Activated naive CD8-positive, alpha-beta T cell treated with anti-CD3 and anti-CD28 coated beads, Interleukin-2, amount 10 ng/mL, durations not matched to agents 7 days and 5 days (primary cell): Measurements from ENCODE around the gene HACD4. TPM values are rescaled to one million over a fixed set of nuclear protein-coding genes. Genes with fewer than 3 reads are reported as not detected.
"Not testable (repeated sequence)": the region's sequence is repeated elsewhere in the genome, so short reads cannot be mapped to it uniquely, and the experiment has no call there.

Experiments
- ATAC-seq: fragments of 150-1000 bp; cut with Tn5 transposase; one replicate; pipeline ENCODE4 v1.10.0; 2021; ENCODE audit warnings: low read depth, moderate library complexity
- POLR2A ChIA-PET: fragments of 350-600 bp; sonication (Branson Sonifier 250); formaldehyde crosslinking; loops from one replicate; lab custom pipeline; 2021; ENCODE audit warnings: antibody characterized with exemption; lab: Charles Lee
- DNase-seq: peaks from one replicate; pipeline ENCODE4 v3.0.0; 2021
- H3K27ac Mint-ChIP-seq: one replicate; pipeline ENCODE4 v1.8.0; 2022; ENCODE audit warnings: mild to moderate bottlenecking, mixed read lengths
- H3K27me3 Mint-ChIP-seq: one replicate; pipeline ENCODE4 v1.8.0; 2022; ENCODE audit warnings: mild to moderate bottlenecking, moderate library complexity, mixed read lengths
- H3K36me3 Mint-ChIP-seq: one replicate; pipeline ENCODE4 v1.8.0; 2021; ENCODE audit warnings: mild to moderate bottlenecking, mixed read lengths
- H3K4me1 Mint-ChIP-seq: one replicate; pipeline ENCODE4 v1.8.0; 2021; ENCODE audit warnings: mixed read lengths
- H3K4me3 Mint-ChIP-seq: one replicate; pipeline ENCODE4 v1.8.0; 2022; ENCODE audit warnings: mild to moderate bottlenecking, moderate library complexity, mixed read lengths
- H3K9me3 Mint-ChIP-seq: one replicate; pipeline ENCODE4 v1.8.0; 2021; ENCODE audit warnings: mixed read lengths
- total RNA-seq, 2 experiments: library from RNA; stranded (reverse); gene quantifications; one replicate each; pipeline ENCODE4 v1.2.3, GENCODE V29; 2021

The HACD4 gene
- total RNA-seq, 2 experiments from 2014 or later: 16.6 to 17.5 TPM

DNA sequence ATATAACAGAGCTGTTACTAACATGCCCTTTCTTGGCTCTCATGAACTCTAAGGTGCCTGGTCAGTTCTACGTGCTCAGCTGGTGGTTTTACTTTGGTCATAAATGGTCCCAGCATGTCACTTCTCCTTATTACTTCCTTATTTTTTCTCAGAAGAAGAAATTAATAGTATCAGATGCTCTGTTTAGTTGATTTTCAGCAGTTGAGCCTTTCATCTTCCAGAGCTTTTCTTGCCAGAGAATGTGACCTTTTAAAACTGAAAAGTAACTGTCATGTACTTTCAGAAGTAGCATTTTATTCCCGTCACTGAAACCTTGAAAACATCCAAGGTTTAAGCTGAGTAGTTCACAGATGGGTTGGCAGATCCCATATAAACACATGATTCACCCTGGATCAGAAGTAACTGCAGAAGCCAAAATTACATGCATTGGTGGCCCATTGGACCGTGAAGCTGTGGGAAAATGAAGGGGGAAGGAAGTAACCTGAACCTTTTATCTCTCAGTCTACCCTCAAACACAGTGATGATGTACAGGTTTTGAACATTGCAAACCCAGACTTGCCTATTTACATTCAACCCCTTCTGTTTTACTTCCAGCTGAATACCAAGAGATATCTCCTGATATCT lies 50.5 kb downstream of the HACD4 start:
- no peak overlapping the region for H3K4me3 Mint-ChIP-seq
- peaks cover 5% of the 10 kb centered on the region for H3K4me1 Mint-ChIP-seq
- H3K36me3 Mint-ChIP-seq: peaks cover 39% of the 10 kb centered on the region
- DNase-seq (no peak), ATAC-seq (no peak)
- no peaks in the 10 kb centered on the region for H3K9me3 Mint-ChIP-seq
- H3K27ac Mint-ChIP-seq: no peak overlapping the region
- POLR2A ChIA-PET: no interaction called here
- H3K27me3 Mint-ChIP-seq: no peaks in the 10 kb centered on the region

DNA sequence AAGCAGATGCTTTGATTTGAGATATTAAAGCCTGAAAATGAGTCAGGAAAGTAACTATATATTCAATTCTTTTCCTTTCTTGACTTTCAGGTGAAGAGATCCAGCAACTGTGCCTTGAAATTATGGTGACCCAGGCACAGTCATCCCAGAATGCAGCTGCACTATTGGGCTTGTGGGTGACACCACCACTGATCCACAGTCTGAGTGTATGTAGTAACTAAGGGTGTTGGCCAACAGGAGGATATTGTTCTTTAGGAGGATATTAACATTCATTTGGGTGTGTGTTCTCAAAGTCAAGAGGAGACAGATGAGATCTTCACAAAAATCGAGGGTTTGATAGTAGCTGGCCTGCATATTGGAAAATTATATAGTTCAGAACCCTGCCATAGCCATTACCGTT lies 53.2 kb downstream of the HACD4 start:
- Mint-ChIP-seq H3K4me3 (no peak overlapping the region), H3K9me3 (no peaks in the 10 kb centered on the region), H3K27me3 (no peaks in the 10 kb centered on the region), H3K4me1 (peaks cover 5% of the 10 kb centered on the region), H3K27ac (no peak overlapping the region), H3K36me3 (peaks cover 42% of the 10 kb centered on the region)
- ATAC-seq: no peak
- DNase-seq: no peak
- POLR2A ChIA-PET: no interaction called here

DNA sequence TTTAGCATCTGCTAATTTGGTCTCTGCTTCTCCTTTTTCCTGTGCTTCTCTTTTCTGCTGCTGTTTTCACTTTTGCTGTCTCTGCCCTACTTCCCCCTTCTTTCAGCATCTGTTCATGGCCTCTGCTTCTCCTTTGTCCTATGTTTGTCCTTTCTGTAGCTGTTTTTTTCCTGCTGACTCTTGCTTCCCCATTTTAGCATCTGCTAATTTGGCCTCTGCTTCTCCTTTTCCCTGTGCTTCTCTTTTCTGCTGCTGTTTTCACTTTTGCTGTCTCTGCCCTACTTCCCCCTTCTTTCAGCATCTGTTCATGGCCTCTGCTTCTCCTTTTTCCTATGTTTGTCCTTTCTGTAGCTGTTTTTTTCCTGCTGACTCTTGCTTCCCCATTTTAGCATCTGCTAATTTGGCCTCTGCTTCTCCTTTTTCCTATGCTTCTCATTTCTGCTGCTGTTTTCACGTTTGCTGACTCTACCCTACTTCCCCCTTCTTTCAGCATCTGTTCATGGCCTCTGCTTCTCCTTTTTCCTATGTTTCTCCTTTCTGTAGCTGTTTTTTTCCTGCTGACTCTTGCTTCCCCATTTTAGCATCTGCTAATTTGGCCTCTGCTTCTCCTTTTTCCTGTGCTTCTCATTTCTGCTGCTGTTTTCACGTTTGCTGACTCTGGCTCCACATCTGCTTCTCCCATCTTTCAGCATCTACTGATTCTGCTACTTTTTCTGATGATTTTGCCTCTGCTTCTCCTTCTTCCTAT lies 57.1 kb downstream of the HACD4 start:
- H3K4me1 Mint-ChIP-seq, H3K9me3 Mint-ChIP-seq, POLR2A ChIA-PET, H3K27me3 Mint-ChIP-seq, DNase-seq, H3K4me3 Mint-ChIP-seq, ATAC-seq, H3K27ac Mint-ChIP-seq: not testable (repeated sequence)
- H3K36me3 Mint-ChIP-seq: peaks cover 33% of the 10 kb centered on the region

- H3K27ac Mint-ChIP-seq, H3K9me3 Mint-ChIP-seq, H3K4me3 Mint-ChIP-seq, DNase-seq, H3K27me3 Mint-ChIP-seq, H3K4me1 Mint-ChIP-seq, ATAC-seq: not testable (repeated sequence)
- POLR2A ChIA-PET: interaction anchor here (0.6 kb wide), 1 partner anchor 273 kb away, joined by 3 read pairs; no protein-coding TSS in a partner anchor
- H3K36me3 Mint-ChIP-seq: peaks cover 28% of the 10 kb centered on the region
Observed at GRCh38 chr9:20973246-20973947, 58.0 kb downstream of the HACD4 start.

DNA sequence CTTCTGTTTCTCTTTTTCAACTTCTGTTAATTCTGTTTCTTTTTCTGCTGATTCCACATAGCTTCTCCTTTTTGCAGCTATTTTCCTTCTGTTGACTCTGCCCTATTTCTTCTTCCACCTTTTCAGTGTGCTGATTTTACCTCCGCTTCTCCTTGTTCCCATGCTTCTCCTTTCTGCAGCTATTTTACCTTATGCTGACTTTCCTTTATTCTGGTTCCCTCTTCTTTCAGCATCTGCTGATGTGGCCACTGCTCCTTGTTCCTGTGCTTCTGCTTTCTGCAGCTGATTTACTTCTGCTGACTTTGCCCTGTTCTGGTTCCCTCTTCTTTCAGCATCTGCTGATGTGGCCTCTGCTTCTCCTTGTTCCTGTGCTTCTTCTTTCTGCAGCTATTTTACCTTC lies 58.8 kb downstream of the HACD4 start:
- no peaks in the 10 kb centered on the region for H3K4me1 Mint-ChIP-seq
- peaks cover 24% of the 10 kb centered on the region for H3K36me3 Mint-ChIP-seq
- no peak for ATAC-seq
- no peak for DNase-seq
- H3K27me3 Mint-ChIP-seq: no peaks in the 10 kb centered on the region
- POLR2A ChIA-PET: interaction anchor here (0.6 kb wide), 1 partner anchor 272 kb away, joined by 3 read pairs; no protein-coding TSS in a partner anchor
- H3K4me3 Mint-ChIP-seq: no peak overlapping the region
- no peak overlapping the region for H3K27ac Mint-ChIP-seq
- no peaks in the 10 kb centered on the region for H3K9me3 Mint-ChIP-seq

DNA sequence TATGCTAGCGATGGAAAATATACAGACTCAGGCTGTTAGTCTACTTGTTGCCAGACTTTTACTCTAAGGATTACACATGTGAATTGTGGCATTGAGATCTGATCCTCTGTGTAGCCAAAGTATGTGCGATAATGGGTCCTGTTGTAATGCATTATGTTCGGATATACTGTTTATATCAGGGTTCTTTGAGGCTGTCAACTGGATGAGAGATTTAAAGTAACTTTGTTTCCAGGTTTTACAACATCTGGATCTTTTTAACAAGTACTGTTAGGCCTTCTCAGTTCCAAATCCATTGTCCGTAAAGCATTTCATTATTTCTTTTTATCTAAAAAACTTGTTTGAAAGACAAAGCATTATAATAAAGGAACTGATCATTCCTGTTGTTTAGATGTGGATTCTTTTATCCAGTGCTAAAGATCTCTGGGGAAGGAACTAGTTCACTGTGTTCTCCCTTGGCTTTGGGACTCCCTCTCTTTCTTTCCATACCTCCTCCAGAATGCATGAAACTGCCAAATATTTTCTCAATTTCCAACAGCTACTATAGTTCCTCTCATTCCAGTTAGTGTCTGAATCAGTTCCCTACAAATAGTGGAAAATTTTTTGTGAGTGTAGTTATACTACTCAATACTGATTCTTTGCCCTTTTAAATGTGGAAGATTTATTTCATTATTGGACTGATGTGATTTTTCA lies 68.8 kb downstream of the HACD4 start:
- DNase-seq: no peak
- Mint-ChIP-seq H3K9me3 (no peaks in the 10 kb centered on the region), H3K4me3 (no peak overlapping the region), H3K4me1 (peaks cover 1% of the 10 kb centered on the region), H3K36me3 (peaks cover 17% of the 10 kb centered on the region), H3K27ac (no peak overlapping the region), H3K27me3 (no peaks in the 10 kb centered on the region)
- POLR2A ChIA-PET: no interaction called here
- no peak for ATAC-seq

DNA sequence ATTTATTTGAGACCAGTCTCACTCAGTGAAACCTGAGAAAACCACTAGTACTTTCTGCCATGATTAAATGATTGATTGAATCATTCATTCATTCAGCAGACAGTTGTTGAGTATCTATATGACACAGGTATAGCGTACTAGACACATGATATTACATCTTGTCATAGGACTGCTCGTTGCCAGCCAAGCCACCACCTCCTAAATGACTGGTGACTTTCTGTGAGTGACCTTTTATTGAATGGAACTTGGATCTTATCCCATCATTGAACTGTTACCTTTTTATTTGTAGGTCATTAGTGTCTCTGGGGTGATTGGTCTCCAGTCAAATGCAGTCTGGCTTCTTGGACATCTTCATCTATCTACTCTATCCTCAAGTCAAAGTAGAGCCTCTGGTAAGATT lies 80.7 kb downstream of the HACD4 start:
- no peak for DNase-seq
- H3K4me3 Mint-ChIP-seq: no peak overlapping the region
- no peaks in the 10 kb centered on the region for H3K27me3 Mint-ChIP-seq
- H3K9me3 Mint-ChIP-seq: no peaks in the 10 kb centered on the region
- ATAC-seq: no peak
- no peak overlapping the region for H3K27ac Mint-ChIP-seq
- POLR2A ChIA-PET: no interaction called here
- H3K36me3 Mint-ChIP-seq: peaks cover 34% of the 10 kb centered on the region
- no peaks in the 10 kb centered on the region for H3K4me1 Mint-ChIP-seq

Other genes starting within 250 kb of the HACD4 start
- gene IFNB1, start 46.3 kb upstream of the HACD4 start, total RNA-seq: under 1 TPM; 0.37 to 0.61 TPM
- not detected for gene IFNW1, start 110.2 kb upstream of the HACD4 start, total RNA-seq
- gene IFNA21, start 135.0 kb upstream of the HACD4 start, total RNA-seq: not detected
- gene IFNA4, start 155.9 kb upstream of the HACD4 start, total RNA-seq: not detected
- gene IFNA7, start 170.6 kb upstream of the HACD4 start, total RNA-seq: not detected
- gene IFNA10, start 175.5 kb upstream of the HACD4 start, total RNA-seq: not detected
- gene IFNA16, start 185.7 kb upstream of the HACD4 start, total RNA-seq: not detected
- not detected for gene IFNA17, start 196.6 kb upstream of the HACD4 start, total RNA-seq
- not detected for gene IFNA14, start 208.4 kb upstream of the HACD4 start, total RNA-seq